ENCODE data around the gene TCHP.

GRCh38 chr12:109883461-109883860 is 16.6 kb upstream of the TCHP start:
- TF ChIP-seq, protein P1, sequence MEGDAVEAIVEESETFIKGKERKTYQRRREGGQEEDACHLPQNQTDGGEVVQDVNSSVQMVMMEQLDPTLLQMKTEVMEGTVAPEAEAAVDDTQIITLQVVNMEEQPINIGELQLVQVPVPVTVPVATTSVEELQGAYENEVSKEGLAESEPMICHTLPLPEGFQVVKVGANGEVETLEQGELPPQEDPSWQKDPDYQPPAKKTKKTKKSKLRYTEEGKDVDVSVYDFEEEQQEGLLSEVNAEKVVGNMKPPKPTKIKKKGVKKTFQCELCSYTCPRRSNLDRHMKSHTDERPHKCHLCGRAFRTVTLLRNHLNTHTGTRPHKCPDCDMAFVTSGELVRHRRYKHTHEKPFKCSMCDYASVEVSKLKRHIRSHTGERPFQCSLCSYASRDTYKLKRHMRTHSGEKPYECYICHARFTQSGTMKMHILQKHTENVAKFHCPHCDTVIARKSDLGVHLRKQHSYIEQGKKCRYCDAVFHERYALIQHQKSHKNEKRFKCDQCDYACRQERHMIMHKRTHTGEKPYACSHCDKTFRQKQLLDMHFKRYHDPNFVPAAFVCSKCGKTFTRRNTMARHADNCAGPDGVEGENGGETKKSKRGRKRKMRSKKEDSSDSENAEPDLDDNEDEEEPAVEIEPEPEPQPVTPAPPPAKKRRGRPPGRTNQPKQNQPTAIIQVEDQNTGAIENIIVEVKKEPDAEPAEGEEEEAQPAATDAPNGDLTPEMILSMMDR (IDR thresholded peaks at IDR 0.05; ENCODE audit: low read depth, low read length) = no peak
- TF ChIP-seq EZH2phosphoT487 (IDR thresholded peaks at IDR 0.05; ENCODE audit: low read depth) = no peak
